SK-MEL-5 (cell line): ENCODE measurements around the gene SRA1. TPM values are rescaled to one million over a fixed set of nuclear protein-coding genes. Genes with fewer than 3 reads are reported as not detected.

Source experiments
- DNase-seq: peaks from one replicate; pipeline ENCODE4 v3.0.0-alpha.2; 2016; ENCODE audit warnings: low read depth, low spot score
- in situ Hi-C: cut with HindIII; loops from 2 replicates; pipeline ENCODE4 v1.10.0; 2016; ENCODE audit warnings: low sequenced_read_pairs, high pct_unique_total_duplicates, low pct_unique_long_range_greater_than_20kb
- total RNA-seq: library from RNA; depleted of rRNA; stranded (reverse); fragments of >200 nt; shearing (Covaris generic); gene quantifications from 2 replicates; pipeline ENCODE4 v1.2.3, GENCODE V29; 2014

The SRA1 gene
- total RNA-seq, 1 experiment from 2014 or later = 32.2 TPM

- in situ Hi-C loops = no loop called here
- peak; percentile 83 for DNase-seq
These were observed 18.0 kb upstream of the SRA1 start for GRCh38 chr5:140575309-140575708.

GRCh38 chr5:140574165-140574564, 16.9 kb upstream of the SRA1 start:
- no peak for DNase-seq
- in situ Hi-C loops = no loop called here

- DNase-seq = no peak
- in situ Hi-C loops = no loop called here
These were observed 16.4 kb upstream of the SRA1 start for GRCh38 chr5:140573683-140574082.

GRCh38 chr5:140571105-140571504, 13.8 kb upstream of the SRA1 start:
- in situ Hi-C loops = no loop called here
- DNase-seq = no peak

- DNase-seq = no peak
- in situ Hi-C loops = no loop called here
These were observed 13.2 kb upstream of the SRA1 start for GRCh38 chr5:140570488-140570887.

GRCh38 chr5:140570058-140570457, 12.8 kb upstream of the SRA1 start:
- DNase-seq = no peak
- in situ Hi-C loops = no loop called here

GRCh38 chr5:140569197-140569596, 11.9 kb upstream of the SRA1 start:
- DNase-seq = no peak
- in situ Hi-C loops = no loop called here

GRCh38 chr5:140568443-140569063, 11.3 kb upstream of the SRA1 start:
- DNase-seq = no peak
- in situ Hi-C loops = no loop called here

- in situ Hi-C loops = no loop called here
- no peak for DNase-seq
These were observed 10.6 kb upstream of the SRA1 start for GRCh38 chr5:140567871-140568270.

- no peak for DNase-seq
- in situ Hi-C loops = no loop called here
These were observed 10.0 kb upstream of the SRA1 start for GRCh38 chr5:140567136-140567818.

- in situ Hi-C loops = no loop called here
- DNase-seq = no peak
These were observed 9.4 kb upstream of the SRA1 start for GRCh38 chr5:140566665-140567064.

- no peak for DNase-seq
- in situ Hi-C loops = no loop called here
These were observed 8.5 kb upstream of the SRA1 start for GRCh38 chr5:140565780-140566095.

- in situ Hi-C loops = no loop called here
- DNase-seq = no peak
These were observed 7.9 kb upstream of the SRA1 start for GRCh38 chr5:140565024-140565779.

- in situ Hi-C loops = no loop called here
- DNase-seq = peak; percentile 98
These were observed 7.1 kb upstream of the SRA1 start, which contains the start of the genes APBB3 and SLC35A4 for GRCh38 chr5:140564196-140565023. TSS of gene APBB3 (minus strand) at chr5:140564598. CDS start at chr5:140564245, 353 bp downstream. TSS of gene SLC35A4 (plus strand) at chr5:140564828. CDS start at chr5:140567170, 2,342 bp downstream.

GRCh38 chr5:140563596-140563995, 6.3 kb upstream of the SRA1 start:
- no peak for DNase-seq
- in situ Hi-C loops = no loop called here

- no peak for DNase-seq
These were observed 4.7 kb upstream of the SRA1 start for GRCh38 chr5:140561753-140562523.

GRCh38 chr5:140560227-140560626, 3.0 kb upstream of the SRA1 start:
- no peak for DNase-seq
- in situ Hi-C loops = no loop called here

More at GRCh38 chr5:140561753-140562523, 4.7 kb upstream of the SRA1 start:
- in situ Hi-C loops = no loop called here
